ENCODE data around the gene CHSY1.

DNA sequence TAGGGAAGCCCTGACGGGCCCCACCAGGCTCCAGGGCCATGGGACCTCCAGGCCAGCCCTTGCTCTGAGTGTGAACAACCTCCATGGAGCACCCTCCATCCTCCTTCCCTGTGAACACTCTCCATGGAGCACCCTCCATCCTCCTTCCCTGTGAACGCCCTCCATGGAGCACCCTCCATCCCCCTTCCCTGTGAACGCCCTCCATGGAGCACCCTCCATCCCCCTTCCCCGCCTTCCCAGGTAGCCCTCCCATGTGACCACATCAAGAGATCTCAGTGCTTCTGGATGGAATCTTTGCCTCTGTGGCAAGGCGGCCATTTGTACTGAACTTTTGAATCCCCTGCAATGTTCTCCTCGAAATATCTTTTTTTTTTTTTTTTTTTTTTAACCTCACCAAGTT, 66.5 kb downstream of the CHSY1 start:
- TF ChIP-seq CREB1 (IDR thresholded peaks at IDR 0.05; ENCODE audit: low read depth) (no peak), EP300 (IDR thresholded peaks at IDR 0.05; ENCODE audit: borderline replicate concordance) (no peak), TAF1 (IDR thresholded peaks at IDR 0.05; ENCODE audit: low read depth) (no peak)
- TF ChIP-seq, protein P1, sequence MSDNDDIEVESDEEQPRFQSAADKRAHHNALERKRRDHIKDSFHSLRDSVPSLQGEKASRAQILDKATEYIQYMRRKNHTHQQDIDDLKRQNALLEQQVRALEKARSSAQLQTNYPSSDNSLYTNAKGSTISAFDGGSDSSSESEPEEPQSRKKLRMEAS (IDR thresholded peaks at IDR 0.05): no peak

Measured in Ishikawa (cell line).